LNCAP (cell line): ENCODE results near the gene BBOX1.

Experiments used
- CTCF ChIP-seq: fragments of 450-650 bp; IDR thresholded peaks from 2 replicates; pipeline ENCODE4 v1.5.1; 2017; ENCODE audit warnings: mild to moderate bottlenecking

The BBOX1 gene

DNA sequence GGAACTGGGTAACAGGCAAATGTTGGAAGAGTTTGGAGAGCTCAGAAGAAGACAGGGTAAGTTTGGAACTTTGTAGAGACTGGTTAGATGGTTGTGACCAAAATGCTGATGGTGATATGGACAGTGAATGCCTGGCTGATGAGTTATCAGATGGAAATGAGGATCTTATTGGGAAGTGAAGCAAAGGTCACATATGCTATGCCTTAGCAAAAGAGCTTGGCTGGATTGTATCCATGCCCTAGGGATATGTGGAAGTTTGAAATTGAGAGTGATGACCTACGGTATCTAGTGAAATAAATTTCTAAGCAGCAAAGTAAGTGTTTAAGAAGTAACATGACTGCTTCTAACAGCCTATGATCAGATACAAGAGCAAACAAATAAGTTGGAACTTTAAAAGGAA is 17.8 kb downstream of the BBOX1 start:
- TF ChIP-seq CTCF: no peak

DNA sequence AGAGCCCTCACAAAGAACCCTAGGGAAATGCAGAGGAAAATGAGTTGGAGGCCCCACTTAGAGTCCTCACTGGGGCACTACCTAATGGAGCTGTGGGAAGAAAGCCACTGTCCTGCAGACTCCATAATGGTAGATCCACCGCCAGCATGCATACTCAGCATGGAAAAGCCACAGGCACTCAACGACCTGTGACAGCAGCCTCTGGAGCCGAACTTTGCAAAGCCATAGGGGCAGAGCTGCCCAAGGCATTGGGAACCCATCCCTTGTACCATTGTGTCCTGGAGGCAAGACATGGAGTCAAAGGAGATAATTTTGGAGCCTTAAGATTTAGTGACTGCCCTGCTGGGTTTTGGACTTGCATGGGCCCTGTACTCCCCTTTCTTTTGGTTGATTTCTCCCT is 18.8 kb downstream of the BBOX1 start:
- TF ChIP-seq CTCF: no peak

DNA sequence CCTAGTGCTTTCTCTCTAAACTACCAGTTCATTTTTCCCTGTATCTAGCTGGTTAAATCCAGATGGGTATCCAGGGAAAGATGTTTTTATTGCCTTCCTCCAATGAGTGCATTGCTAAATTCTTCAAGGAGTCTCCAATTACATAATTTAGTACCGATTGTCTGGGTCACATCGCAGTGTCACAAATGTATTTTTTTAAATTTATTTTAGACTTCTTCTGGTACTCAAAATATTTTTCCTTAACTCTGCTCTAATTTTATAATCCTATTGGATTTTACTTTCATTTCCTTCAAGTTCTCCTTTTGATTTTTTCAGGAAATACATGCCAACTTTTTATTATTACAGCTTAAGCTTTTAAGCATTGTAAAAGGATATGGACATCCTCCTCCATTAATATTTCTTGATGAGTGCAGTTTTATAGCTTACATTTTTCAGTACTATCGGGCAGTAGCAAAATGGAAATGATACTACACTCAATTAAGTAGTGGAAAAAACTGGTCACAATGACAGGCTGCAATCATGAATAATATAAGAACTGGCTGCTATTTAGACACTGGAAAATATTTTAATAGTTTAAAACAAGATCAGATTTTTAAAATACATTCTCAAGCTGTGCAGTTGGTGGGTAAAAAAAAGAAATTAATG is 20.3 kb downstream of the BBOX1 start:
- no peak for TF ChIP-seq CTCF

GRCh38 chr11:27061461-27061821 is 20.8 kb downstream of the BBOX1 start:
- no peak for TF ChIP-seq CTCF

- no peak for TF ChIP-seq CTCF
These were observed 23.5 kb downstream of the BBOX1 start for GRCh38 chr11:27064086-27064485.

- TF ChIP-seq CTCF: no peak
These were observed 34.6 kb downstream of the BBOX1 start for GRCh38 chr11:27075192-27075591.

GRCh38 chr11:27075655-27076054 is 35.0 kb downstream of the BBOX1 start:
- no peak for TF ChIP-seq CTCF

GRCh38 chr11:27076121-27076589 is 35.5 kb downstream of the BBOX1 start:
- TF ChIP-seq CTCF: no peak
